Activated CD8-positive, alpha-beta memory T cell treated with anti-CD3 and anti-CD28 coated beads, Interleukin-2, amount 50 U/mL, for 1 hour (primary cell): ENCODE measurements around the gene DOCK1.

Experiments
- DNase-seq: peaks from one replicate; pipeline ENCODE4 v3.0.0-alpha.2; 2020; ENCODE audit errors: extremely low read depth

DOCK1 gene

DNA sequence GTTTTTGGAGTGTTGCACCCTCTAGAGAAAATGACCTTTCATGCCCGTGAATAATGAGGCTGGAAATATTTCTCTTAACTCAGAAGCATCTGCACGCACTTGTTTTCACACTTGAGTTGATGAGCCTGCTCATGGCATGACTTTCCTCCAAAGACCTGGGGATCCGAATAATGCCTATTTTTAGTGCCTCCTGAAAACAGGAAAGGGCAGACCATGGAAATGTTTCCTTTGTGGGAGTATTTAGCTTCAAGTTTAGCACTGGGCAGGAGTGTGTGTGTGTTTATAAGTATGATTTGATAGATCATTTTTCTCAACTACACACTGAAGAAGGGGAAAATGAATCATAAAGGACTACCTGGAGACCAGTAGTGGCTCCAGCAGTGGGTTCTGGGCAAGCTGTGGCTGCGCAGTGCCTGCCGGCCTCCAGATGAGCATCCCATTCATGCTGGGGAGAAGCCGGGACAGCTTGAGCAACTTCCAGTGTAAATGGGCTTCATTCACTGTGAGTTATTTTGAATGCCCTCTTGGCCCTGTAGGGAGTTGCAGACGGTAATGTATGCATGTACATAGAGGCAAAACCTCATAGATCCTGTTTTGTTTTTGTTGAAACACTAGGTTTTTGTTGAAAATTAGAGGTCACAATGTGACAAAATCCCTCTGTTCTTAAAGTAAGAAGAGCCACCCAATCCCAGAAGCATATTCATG, 408.9 kb downstream of the DOCK1 start:
- no peak for DNase-seq

DNA sequence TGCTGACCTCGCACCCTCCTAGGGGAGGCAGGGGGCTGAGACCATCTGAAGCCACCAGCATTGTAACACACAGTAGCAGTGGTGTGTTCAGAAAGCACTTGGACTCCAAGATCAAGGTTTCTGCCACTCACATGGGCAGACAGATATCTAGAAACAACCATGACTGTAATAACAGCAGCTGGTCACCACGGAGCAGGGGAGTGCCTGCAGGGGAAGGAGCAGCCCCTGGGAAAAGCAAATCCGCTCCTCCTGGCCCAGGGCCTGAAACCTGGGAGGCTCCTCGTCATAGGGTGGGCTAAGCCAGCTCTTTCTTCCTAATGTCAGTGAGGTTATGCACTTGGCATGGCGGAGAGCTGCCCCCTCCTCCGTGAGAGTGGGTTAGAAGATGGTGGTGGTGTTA, 409.6 kb downstream of the DOCK1 start:
- DNase-seq: no peak

DNA sequence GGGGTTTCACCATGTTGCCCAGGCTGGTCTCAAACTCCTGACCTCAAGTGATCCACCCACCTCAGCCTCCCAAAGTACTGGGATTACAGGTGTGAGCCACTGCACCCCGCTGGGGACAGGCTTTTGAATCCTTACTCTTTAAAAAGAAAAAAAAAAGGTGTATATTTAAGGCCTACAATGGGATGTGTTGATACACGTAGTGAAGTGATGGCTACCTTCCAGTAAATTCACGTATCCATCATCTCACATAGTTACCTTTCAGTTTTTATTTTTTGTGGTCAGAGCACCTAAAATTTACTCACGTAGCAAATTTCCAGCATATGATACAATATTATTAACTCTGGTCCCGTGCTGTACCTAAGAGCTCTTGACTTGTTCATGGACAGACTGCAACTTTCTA, 410.7 kb downstream of the DOCK1 start:
- no peak for DNase-seq

DNA sequence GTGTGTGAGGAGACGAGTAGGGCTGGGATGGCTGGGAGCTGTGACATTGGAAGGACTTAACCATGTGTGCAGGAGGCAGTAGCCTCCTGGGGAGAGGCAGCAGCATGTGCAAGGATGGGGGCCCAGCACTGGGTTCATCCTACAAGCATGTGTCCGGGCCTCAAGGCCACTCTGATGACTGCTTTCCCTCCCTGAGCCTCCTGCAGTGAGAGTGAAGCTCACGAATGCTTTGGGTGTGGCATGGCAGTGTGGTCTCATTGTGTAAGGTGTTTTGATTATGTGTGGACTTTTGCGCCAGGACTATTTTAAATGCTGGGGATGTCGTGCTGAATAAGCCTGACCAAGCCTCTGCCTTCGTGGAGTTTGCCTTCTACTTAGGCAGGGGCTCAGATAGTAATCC, 413.2 kb downstream of the DOCK1 start:
- DNase-seq: no peak

DNA sequence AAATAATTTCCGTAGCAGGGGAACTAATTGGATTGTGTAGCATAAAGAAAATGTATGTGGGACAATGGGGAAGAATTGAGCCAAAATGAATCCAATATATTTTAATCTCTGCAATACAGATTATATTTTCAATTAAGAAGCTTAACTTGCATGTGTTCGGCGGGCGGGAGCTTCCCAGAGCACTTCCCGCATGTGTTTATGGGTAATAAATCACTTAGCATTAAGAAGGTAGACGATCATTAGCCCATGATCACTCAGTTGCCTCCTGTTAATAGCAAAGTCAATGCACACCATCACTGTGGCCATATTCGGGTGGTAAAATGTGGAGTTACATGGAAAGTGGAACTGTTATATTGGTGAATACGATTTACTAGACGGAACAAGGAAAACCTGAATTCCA, 414.0 kb downstream of the DOCK1 start:
- no peak for DNase-seq

DNA sequence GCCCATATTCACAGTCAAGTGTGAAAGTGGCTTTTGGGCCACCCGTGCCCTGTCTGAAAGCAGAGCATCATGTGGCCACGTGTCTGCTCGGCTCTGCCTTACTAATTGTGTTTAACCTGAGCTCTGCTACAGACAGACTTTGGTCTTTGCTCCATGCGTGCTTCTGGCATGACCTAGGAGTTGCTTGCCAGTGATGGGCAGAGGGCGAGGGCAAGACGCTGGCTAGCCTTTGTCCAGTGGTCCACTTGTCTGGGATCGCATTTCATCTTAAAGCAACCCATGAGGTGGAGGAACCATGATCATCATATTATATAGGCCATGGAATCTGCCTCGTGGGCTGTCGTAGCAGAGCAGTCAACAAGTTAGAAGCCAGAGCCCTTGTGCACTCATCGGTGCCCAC, 414.5 kb downstream of the DOCK1 start:
- no peak for DNase-seq

DNA sequence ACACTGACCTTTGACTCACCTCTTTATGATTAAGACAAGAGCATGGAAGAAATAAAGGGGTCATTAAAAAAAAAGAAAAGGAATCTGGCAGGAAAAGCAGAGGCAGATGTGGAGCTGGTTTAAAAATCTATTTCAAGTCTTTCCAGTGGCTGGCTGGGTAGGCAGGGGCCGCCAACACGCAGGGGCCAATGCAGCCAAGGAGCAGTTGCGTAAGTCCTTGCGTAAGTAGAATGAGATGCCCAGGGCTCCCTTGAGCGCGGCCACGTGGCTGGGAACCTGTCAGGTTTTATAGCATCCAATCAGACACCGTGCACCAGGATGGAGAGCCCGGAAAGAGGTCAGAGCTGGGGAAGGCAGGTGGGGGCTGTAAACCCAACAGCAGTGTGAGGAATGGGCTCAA, 414.9 kb downstream of the DOCK1 start:
- no peak for DNase-seq

DNA sequence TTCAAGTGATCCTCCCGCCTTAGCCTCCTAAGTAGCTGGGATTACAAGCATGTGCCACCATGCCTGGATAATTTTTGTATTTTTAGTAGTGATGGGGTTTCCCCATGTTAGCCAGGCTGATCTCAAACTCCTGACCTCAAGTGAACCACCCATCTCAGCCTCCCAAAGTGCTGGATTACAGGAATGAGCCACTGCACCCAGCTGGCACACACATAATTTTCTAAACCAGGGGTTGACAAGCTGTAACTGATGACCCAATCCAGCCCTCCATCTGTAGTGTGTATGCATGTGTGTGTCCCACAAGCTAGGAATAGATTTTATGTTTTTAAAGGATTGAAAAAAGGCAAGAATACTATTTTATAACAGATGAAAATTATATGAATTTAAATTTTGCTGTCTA, 417.1 kb downstream of the DOCK1 start:
- no peak for DNase-seq

DNA sequence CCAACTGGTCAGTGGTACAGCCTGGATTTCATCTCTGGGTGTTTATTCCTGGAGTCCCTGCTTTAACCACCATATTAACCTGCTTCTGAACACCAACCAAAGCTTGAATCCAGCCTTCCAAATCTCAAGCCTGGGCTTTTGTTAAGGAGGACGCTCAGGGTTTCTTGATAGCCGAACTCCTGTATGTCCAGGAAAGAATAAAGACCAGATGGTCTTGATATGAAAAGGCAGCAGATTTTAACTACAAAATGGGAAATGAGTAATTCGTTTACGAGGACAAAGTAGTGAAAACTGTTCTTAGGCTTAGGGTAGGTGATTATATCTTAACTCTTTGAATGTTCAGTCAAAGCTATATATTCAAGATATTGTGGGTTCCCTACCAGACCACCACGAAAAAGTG, 420.3 kb downstream of the DOCK1 start:
- DNase-seq: no peak

DNA sequence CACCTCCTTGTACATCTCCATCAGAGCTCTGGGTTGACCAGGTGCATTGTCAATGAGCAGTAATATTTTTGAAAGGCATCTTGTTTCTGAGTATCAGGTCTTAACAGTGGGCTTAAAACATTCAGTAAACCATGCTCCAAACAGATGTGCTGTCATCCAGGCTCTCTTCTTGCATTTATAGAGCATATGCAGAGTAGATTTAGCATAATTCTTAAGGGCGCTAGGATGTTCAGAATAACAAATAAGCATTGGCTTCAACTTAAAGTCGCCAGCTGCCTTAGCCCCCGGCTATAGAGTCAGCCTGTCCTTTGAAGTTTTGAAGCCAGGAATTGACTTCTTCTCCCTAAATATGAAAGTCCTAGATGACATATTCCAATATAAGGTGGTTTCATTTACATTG, 421.7 kb downstream of the DOCK1 start:
- DNase-seq: no peak

DNA sequence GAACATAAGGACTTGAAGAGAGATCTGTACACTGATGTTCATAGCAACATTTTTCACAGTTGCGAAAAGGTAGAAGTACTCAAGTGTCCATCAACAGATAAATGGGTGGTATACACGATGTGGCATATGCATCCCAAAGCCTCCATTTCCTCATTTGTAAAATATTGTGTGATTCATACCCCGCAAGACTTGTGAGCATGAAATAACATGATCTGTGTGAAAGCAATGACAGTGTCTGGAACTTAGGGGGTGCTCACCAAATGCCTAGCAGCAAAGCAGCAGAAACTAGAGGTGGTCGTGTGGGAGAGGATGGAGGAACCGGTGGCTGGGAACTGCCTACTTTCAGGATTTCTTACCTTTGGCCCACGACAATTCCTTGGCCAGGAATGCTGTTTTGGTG, 426.5 kb downstream of the DOCK1 start:
- DNase-seq: no peak

DNA sequence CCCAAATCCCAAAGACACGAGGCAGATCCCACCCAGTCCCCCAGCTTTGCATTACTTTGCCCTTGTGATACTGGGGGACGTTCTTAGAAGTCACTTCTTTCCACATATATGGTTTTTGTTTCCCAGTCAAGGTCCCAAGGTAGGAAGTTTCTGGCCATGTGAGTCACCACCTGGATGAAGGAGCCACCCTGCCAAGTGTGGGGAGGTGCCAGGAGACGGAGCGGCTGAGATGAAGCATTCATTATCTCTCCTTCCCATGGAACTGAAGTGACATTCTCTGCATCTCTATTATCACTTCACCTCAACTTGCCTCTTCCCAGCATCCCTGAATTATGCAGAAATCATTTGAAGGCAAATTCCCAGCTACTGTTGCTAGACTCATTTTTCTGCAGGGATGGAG, 427.4 kb downstream of the DOCK1 start:
- DNase-seq: no peak

DNA sequence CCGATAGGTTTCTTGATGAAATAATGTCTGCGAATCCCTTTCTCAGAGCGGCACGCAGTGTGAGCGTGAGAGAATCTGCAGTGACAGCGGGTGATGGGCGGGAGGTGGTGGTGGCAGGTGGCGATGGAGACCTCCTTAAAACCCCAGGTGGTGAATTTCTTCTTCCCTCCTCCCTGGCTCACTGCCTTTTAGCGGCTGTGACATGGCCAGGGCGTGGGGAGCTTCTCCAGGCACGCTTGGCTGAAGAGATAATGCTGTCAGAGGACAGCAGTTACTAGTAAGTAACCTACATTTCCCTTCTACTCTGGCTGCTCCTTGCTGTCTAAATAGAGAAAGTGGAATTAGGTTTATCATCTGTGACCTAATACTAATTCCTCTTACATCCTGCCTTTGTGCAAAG, 432.6 kb downstream of the DOCK1 start:
- DNase-seq: no peak

DNA sequence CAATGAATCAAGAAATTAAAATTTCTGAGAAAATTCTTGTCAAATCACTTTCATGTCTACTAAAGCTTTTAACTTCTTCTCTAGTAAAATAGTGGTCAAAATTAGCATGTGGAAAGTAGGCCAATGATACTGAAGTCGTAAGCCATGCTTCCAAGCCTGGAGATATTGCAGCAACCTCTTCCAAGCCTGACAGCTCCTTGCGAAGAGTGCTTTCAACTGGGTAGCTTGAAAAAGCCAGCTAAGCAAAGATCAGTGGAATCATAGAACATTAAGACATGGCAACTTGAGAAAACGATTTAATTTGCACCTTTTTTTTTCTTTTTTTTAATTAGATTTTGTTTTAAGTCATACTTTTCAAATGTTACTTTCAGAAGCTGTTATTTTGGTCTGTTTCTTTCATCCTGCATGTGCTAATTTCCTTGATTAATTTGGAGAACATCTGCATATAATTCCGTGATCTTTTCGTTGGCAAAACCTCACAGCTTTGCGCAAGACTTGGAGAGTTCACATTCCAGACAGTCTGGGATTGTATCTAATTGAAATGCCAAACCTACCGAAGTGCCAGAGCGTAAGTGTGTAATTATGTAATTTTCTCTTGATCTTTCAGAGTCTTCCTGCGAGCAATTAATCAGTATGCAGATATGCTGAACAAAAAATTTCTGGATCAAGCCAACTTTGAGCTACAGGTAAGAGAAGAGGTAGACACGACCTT, 433.3 kb downstream of the DOCK1 start:
- no peak for DNase-seq

DNA sequence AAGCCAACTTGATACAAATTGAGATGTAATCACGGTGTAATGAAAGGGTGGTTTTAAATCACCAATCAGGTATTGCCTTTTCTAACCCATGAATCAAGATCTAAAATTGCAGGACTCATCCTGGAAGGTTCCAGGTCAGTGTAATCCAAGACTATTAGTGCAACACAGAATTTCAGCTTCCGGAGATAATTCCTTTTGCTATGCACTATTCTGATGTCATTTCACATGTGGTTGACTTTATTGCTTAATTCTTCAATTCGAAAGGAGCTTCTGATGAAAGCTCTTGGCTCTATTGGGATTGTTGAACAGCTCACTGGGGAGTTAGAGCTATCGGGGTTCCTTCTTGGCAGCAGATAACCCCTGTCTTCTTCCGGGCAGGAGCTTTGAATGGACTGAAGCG, 438.6 kb downstream of the DOCK1 start:
- no peak for DNase-seq

DNA sequence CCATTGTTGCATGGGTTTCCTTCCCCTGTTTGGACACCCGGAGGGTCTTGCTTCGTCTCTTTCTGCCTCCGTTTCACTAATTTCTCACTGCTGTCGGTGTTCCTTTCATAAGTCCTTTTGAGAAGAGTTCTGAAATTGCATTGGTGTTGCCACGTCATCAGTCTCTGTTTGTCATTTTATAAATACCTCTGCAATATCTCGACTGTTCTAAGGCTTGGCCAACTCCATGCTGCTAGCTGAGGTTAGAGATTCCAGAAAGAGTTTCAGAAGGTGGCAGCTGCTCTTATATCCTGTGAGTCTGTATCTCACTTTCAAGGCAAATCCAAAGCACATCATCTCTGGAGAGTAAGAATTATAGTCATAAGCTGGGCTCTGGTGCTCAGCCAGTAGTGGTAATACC, 439.1 kb downstream of the DOCK1 start:
- DNase-seq: no peak

DNA sequence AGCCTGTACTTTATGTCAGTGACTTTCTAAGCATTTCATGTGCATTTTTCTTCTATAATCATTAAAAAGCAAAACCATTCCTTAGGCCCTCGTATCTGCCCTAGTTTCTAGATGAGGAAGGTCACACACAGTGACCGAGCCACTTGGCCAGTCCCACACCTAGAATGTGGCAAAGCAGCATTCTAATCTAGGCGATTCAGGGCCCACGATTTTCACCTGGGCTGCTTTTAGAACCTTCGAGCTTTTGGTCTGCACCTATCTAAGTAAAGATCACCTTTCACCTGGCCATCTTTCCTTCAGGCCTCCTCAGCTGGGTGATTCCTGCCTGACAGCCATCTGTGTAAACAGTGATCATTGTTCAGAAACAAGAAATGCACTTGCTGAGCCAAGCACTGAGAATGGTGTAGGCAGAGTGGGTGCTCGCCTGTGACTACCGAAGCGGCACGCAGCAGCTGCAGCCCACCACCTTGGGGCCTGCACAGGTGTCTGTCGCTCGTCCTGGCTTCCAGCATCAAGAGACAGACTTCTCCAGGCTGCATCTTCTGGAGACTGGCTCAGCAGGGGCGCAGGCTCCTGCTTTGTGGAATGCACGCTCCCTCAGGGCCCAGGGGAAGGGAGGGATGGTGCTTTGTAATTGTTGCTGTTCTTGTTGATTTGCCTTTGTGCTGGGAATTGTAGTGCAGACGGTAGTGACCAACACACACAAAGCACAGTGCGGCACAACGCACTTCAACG, 440.2 kb downstream of the DOCK1 start:
- no peak for DNase-seq

DNA sequence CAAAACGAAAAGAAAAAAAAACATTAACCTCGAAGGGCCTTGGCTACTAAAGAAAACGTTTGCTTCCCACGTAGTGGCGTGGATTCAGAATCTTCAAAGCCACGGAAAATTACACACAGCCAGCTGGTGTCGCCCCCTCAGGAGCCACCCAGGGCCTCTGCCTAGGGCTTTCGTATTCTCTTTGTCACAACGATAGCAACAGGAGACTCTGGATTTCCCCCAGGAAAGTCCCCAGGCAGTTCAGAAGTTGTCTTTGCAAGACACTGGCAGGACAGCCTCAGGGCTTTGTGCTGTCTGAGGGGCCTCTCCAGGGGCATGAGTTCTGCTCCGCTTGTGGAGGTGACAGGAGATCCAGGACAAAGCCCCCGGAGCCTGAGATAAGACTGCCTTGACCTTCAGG, 441.4 kb downstream of the DOCK1 start:
- DNase-seq: no peak

DNA sequence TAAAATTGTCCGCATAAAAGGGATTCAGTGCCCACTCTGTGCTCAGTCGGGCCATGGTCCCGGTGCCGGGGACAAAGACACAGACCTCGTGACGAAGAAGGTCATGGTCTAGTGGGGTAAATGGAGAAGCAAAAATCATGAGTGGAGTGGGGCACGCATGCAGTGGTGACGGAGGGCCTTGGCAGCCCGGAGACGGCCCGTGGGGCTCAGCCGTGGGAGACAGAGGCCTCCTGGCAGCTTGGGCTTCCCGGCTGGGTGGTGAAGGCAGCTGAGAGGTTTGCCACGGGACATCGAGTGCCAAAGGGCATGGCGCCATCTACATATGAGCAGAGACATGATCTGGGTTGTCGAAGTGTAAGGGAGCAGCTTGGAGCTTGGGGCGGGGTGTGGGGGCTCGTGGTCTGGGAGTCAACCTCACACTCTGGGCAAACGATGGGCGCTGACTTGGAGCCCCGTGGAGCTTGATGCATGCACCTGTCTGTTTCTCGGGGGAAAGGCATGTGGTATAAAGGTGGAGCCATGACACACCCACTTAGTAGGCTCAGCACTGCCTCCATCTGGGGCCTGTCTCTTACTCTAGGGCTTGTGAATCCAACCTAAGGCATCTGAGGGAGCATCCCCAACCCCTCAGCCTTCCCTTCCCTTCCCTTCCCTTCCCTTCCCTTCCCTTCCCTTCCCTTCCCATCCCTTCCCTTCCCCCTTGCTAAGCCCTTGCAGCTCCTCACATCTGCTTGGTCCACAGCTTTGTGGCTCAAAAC, 442.2 kb downstream of the DOCK1 start:
- DNase-seq: no peak

DNA sequence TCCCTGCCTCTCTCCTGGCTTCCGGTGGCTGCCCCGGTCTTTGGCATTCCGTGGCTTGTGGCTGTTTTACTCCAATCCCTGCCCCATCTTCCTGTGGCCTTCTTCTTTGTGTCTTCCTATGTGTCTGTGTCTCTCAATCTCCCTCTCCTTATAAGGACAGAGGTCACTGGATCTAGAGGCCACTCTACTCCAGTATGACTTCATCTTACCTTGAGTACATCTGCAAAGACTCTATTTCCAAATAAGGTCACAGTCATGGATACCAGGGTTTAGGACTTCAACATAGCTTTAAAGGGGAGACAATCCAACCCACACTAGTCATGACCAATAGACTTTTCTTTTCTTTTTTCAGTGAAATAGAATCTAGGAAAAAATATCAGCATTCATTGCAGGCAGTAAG, 444.5 kb downstream of the DOCK1 start:
- DNase-seq: no peak

DNA sequence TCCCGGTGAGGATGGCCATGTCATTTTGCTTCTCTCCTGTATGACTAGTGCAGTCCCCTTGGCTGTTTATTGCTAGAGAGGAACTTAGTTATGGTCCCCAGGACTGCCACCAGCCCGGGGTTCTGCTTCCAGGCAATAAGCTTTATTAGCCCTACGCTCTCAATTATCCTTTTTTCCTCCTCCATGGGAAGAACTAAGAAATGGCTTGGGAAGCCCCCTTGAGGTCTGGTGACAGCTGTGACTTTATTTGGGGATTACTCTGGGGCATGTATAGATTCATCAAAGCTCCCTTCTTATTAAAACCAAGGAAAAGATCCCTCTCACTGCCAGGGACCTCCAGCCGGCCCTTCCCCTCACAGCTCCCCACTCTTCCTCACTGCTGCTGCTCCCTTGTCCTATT, 446.3 kb downstream of the DOCK1 start:
- no peak for DNase-seq

DNA sequence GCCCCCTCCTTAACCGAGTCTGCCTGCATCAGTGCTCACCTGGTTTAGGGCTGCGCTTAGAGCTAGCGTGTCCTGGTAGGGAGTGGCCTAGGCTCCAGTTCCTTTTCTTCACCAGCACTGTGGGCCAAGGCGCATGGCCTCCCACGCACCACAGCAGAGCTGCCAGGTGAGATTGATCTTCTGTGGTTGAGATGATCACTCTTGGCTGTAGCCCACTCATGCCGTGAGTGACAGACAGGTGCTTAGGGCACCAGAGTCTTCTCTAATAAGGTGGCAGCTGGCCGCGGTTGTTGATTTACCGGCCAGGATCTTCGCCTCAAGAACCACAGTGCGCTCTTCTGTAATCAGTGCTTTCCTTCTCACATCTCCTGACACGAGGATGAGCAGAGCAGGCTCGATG, 448.3 kb downstream of the DOCK1 start:
- DNase-seq: no peak
